BLaER1 treated with 17β-estradiol and CSF1 and Interleukin-3, amounts not matched to agents 10 nM and 100 nM (cell line): ENCODE measurements around the gene SHH.

Source experiments
- H3K27ac ChIP-seq, 11 experiments: shearing (Covaris generic); formaldehyde crosslinking; 2 replicates each; pipeline ENCODE4 v1.8.1; 2022
- H3K27me3 ChIP-seq, 11 experiments: shearing (Covaris generic); formaldehyde crosslinking; 2 replicates each; pipeline ENCODE4 v1.8.1; 2022
- H3K36me3 ChIP-seq, 11 experiments: shearing (Covaris generic); formaldehyde crosslinking; 2 replicates each; pipeline ENCODE4 v1.8.1; 2022
- H3K4me1 ChIP-seq, 10 experiments: shearing (Covaris generic); formaldehyde crosslinking; 2 replicates each; pipeline ENCODE4 v1.8.1; 2022
- H3K4me2 ChIP-seq, 11 experiments: shearing (Covaris generic); formaldehyde crosslinking; 2 replicates each; pipeline ENCODE4 v1.8.1; 2022
- H3K4me3 ChIP-seq, 10 experiments: shearing (Covaris generic); formaldehyde crosslinking; 2 replicates each; pipeline ENCODE4 v1.8.1; 2022
- H3K9ac ChIP-seq, 11 experiments: shearing (Covaris generic); formaldehyde crosslinking; 2 replicates each; pipeline ENCODE4 v1.8.1; 2022
- H3K9me3 ChIP-seq, 11 experiments: shearing (Covaris generic); formaldehyde crosslinking; replicated peaks in 1 of 11; 2 replicates each; pipeline ENCODE4 v1.8.1; 2022
- H4K20me1 ChIP-seq, 11 experiments: shearing (Covaris generic); formaldehyde crosslinking; 2 replicates each; pipeline ENCODE4 v1.8.1; 2022
- Cebpa-rat ChIP-seq, 11 experiments: shearing (Covaris generic); IDR thresholded peaks; 2 replicates each; pipeline ENCODE4 v1.8.1; 2022

The SHH gene

DNA sequence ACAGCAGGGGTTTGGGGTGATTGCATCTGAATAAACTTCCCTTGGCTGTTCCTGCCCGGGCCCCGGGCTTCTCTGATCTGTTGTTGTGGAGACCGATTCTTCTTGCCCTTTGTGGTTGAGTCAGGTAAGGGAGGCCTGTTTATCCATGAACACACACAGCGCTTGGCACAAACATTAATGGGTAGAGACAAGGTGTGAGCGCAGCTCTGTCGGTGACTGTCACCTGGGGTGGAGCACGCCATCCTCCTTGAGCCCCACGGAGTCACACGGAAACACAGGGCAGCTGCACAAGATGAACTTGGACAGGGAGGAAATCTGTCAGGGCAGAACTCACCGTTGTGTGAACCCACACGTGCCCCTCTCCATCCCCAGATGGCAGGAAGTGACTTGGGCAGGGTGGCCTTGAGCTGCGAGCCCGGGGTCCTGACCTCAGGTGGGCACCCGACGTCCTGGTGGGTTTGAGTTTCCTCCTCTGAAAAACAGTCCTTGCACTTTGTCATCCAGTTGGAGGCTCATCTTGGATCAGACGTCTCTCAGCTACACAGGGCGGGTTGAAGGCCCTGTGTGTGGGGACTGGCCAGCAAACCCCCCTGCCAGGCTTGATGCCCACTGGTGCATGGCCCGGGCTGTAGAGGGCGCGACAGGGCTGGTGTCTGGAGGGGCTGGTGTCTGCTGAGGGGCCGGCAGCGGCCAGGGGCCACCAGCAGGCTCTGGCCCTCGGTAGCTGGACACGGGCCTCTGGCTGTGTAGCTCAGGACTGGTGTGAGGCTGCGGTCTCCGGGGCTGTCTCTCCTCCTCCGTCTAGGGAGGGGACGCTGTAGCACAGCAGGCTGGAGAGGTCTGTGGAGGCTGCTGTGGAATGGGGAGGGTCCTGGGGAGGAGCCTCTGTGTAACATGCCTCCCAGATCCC is 24.2 kb upstream of the SHH start:
- no peaks in the 10 kb centered on the region for H3K36me3 ChIP-seq
- H3K9me3 ChIP-seq = no peaks in the 10 kb centered on the region
- TF ChIP-seq Cebpa-rat (IDR thresholded peaks at IDR 0.05) = no peak
- H3K4me3 ChIP-seq = no peak overlapping the region
- peak overlapping the region in 5 of 11 experiments; percentile 18 to 57 (median 36); a peak in 9 of 22 replicates for H3K4me2 ChIP-seq
- H3K27ac ChIP-seq = no peak overlapping the region
- H3K27me3 ChIP-seq = no peaks in the 10 kb centered on the region
- H3K4me1 ChIP-seq = peaks cover 0 to 11% (median 5%) of the 10 kb centered on the region in 10 experiments; a peak in 5 of 20 replicates
- H3K9ac ChIP-seq = no peak overlapping the region
- H4K20me1 ChIP-seq = no peaks in the 10 kb centered on the region; a peak in 2 of 22 replicates

- H4K20me1 ChIP-seq = no peaks in the 10 kb centered on the region; a peak in 2 of 22 replicates
- no peaks in the 10 kb centered on the region for H3K9me3 ChIP-seq
- no peak overlapping the region for H3K4me3 ChIP-seq
- no peak overlapping the region for H3K9ac ChIP-seq
- no peaks in the 10 kb centered on the region for H3K27me3 ChIP-seq
- no peak for TF ChIP-seq Cebpa-rat (IDR thresholded peaks at IDR 0.05)
- peaks cover 0 to 11% (median 5%) of the 10 kb centered on the region in 10 experiments; a peak in 5 of 20 replicates for H3K4me1 ChIP-seq
- H3K36me3 ChIP-seq = no peaks in the 10 kb centered on the region
- no peak overlapping the region for H3K27ac ChIP-seq
- H3K4me2 ChIP-seq = peak overlapping the region in 3 of 11 experiments; percentile 25 to 57 (median 48); a peak in 4 of 22 replicates
Observed at GRCh38 chr7:155835446-155836215, 23.4 kb upstream of the SHH start.

DNA sequence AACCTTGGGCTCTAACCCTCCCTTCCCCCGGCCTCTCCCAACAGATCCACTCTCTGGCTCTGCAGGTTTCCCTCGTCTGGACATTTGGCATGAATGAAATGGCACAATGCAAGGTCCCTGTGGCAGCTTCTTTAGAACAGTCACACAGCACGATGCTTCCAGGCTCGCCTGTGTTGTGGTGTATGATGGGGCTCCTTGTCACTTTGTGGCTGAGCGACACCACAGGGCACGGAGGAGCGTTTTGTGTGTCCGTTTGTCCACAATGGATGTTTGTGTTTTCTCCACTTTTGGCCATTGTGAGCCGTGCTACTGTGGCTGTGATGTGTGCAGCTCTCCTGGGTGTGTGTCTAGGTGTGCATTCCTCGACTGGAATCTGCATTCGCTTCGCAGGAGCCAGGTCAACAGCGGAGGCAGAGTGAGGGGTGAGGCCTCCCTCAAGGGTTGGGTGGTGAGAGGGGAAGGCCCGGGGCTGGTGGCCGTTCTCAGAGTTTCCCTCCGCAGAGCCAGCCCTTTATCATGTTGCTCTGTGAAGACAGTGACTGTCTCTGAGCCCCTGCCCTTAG is 22.3 kb upstream of the SHH start:
- Histone ChIP-seq H3K27me3 (no peaks in the 10 kb centered on the region), H3K9ac (no peak overlapping the region), H3K27ac (no peak overlapping the region), H3K4me3 (no peak overlapping the region), H4K20me1 (no peaks in the 10 kb centered on the region; a peak in 2 of 22 replicates), H3K36me3 (no peaks in the 10 kb centered on the region), H3K4me2 (no peak overlapping the region), H3K9me3 (no peaks in the 10 kb centered on the region), H3K4me1 (peaks cover 0 to 11% (median 5%) of the 10 kb centered on the region in 10 experiments; a peak in 5 of 20 replicates)
- no peak for TF ChIP-seq Cebpa-rat (IDR thresholded peaks at IDR 0.05)

- Histone ChIP-seq H3K27ac (no peak overlapping the region), H3K4me3 (no peak overlapping the region), H3K9me3 (peaks cover 0 to 4% (median 0%) of the 10 kb centered on the region in 11 experiments; a peak in 1 of 22 replicates), H3K4me2 (no peak overlapping the region), H3K36me3 (no peaks in the 10 kb centered on the region), H3K27me3 (no peaks in the 10 kb centered on the region), H3K9ac (no peak overlapping the region), H3K4me1 (peaks cover 0 to 11% (median 5%) of the 10 kb centered on the region in 10 experiments; a peak in 5 of 20 replicates), H4K20me1 (no peaks in the 10 kb centered on the region; a peak in 2 of 22 replicates)
- TF ChIP-seq Cebpa-rat (IDR thresholded peaks at IDR 0.05) = no peak
Observed at GRCh38 chr7:155833651-155834050, 21.4 kb upstream of the SHH start.

- H4K20me1 ChIP-seq = no peaks in the 10 kb centered on the region; a peak in 2 of 22 replicates
- no peaks in the 10 kb centered on the region; a peak in 1 of 22 replicates for H3K27me3 ChIP-seq
- H3K9ac ChIP-seq = no peak overlapping the region
- peaks cover 2 to 16% (median 10%) of the 10 kb centered on the region in 10 experiments; a peak in 19 of 20 replicates for H3K4me1 ChIP-seq
- no peak overlapping the region for H3K4me3 ChIP-seq
- no peak for TF ChIP-seq Cebpa-rat (IDR thresholded peaks at IDR 0.05)
- no peak overlapping the region for H3K27ac ChIP-seq
- H3K9me3 ChIP-seq = peaks cover 0 to 6% (median 0%) of the 10 kb centered on the region in 11 experiments; a peak in 1 of 22 replicates
- H3K36me3 ChIP-seq = no peaks in the 10 kb centered on the region
- H3K4me2 ChIP-seq = no peak overlapping the region
Observed at GRCh38 chr7:155832581-155832981, 20.3 kb upstream of the SHH start.

DNA sequence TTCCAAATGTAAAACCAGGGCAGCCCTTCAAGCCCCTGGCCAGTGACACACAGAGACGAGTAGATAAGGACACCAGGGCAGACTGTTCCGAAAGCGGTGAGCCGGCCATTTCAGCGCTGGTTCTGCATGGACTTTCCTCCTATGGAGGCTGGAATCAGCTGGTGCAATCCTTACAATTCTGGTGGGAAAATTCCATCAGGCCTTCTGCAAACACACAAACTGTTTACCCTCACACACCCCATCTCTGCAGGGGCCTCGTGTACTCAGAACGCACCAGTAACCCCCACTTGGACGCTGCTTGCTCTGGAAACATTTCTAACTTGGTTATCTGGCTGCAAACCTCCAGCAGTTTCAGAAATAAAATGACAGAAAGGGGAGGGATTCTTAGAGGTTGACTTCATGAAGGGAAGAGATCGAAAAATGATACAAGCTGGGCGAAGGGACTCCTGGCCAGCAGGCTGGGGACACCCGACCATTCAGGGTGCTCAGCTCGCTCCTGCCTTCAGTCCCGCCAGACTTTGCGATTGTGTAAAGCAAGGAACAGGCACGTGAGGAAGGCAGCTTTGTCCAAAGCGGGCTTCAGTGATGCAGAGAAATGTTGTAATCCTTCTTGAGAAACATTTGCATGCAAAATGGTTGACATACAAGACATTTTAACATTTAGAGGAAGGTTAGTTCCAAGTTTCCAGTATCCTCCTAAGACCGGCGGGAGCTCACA is 19.7 kb upstream of the SHH start:
- no peak overlapping the region for H3K27ac ChIP-seq
- H3K4me3 ChIP-seq = no peak overlapping the region
- H4K20me1 ChIP-seq = no peaks in the 10 kb centered on the region; a peak in 2 of 22 replicates
- H3K4me1 ChIP-seq = peaks cover 6 to 22% (median 16%) of the 10 kb centered on the region in 10 experiments; a peak in 19 of 20 replicates
- peaks cover 0 to 6% (median 0%) of the 10 kb centered on the region in 11 experiments; a peak in 1 of 22 replicates for H3K9me3 ChIP-seq
- H3K27me3 ChIP-seq = peaks cover 0 to 3% (median 0%) of the 10 kb centered on the region in 11 experiments; a peak in 5 of 22 replicates
- no peak overlapping the region for H3K4me2 ChIP-seq
- no peak for TF ChIP-seq Cebpa-rat (IDR thresholded peaks at IDR 0.05)
- H3K36me3 ChIP-seq = no peaks in the 10 kb centered on the region
- no peak overlapping the region for H3K9ac ChIP-seq

- Histone ChIP-seq H3K36me3 (no peaks in the 10 kb centered on the region), H3K9me3 (peaks cover 0 to 6% (median 0%) of the 10 kb centered on the region in 11 experiments; a peak in 1 of 22 replicates), H3K4me2 (no peak overlapping the region), H3K4me1 (peaks cover 9 to 21% (median 15%) of the 10 kb centered on the region in 10 experiments; a peak in 19 of 20 replicates), H3K27ac (no peak overlapping the region), H3K27me3 (peaks cover 0 to 10% (median under 1%) of the 10 kb centered on the region in 11 experiments; a peak in 7 of 22 replicates), H4K20me1 (no peaks in the 10 kb centered on the region; a peak in 2 of 22 replicates), H3K9ac (no peak overlapping the region), H3K4me3 (no peak overlapping the region)
- TF ChIP-seq Cebpa-rat (IDR thresholded peaks at IDR 0.05) = no peak
Observed at GRCh38 chr7:155830961-155831806, 18.9 kb upstream of the SHH start.
